BE2C (cell line): ENCODE data around the gene MRTFA.

Source experiments
- DNase-seq: peaks from one replicate; pipeline ENCODE4 v3.0.0-alpha.2; 2020
- H3K27me3 ChIP-seq: fragments of 250-450 bp; sonication (Bioruptor Pico); 2 replicates; pipeline ENCODE4 v1.5.1; 2020; ENCODE audit warnings: mild to moderate bottlenecking
- H3K36me3 ChIP-seq: fragments of 250-450 bp; sonication (Bioruptor Pico); 2 replicates; pipeline ENCODE4 v1.5.1; 2020; ENCODE audit warnings: mild to moderate bottlenecking
- H3K4me1 ChIP-seq: fragments of 250-450 bp; sonication (Bioruptor Pico); 2 replicates; pipeline ENCODE4 v1.5.1; 2020
- H3K4me3 ChIP-seq: 2 replicates; pipeline ENCODE4 v1.5.1; 2011; ENCODE audit warnings: low read depth, low read length
- H3K9me3 ChIP-seq: fragments of 250-450 bp; sonication (Bioruptor Pico); 2 replicates; pipeline ENCODE4 v1.5.1; 2020
- TF ChIP-seq, protein P1 (sequence below): IDR thresholded peaks from 2 replicates; pipeline ENCODE4 v1.5.1; 2012; ENCODE audit warnings: mild to moderate bottlenecking, low read depth, low read length

The MRTFA gene

DNA sequence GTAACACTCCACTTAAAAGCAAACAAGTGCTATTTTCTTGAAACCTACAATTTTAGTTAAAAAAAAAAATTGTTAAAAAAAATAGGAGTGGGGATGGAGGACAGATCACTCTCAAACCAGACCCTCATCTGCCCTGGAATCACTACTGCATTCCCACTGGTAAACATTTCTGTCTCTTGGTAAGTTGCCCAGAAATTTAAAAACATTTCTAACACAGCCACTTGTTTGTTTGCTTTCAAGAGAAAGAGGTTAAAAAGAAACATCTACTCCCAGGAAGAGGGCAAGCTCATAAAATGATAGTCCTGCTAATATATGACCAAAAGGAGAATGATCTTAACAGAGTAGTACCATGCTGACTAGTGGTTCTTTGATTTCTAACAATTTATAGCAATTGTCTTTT is 182.8 kb downstream of the MRTFA start:
- no peak for DNase-seq
- Histone ChIP-seq H3K4me3 (no peak overlapping the region), H3K36me3 (no peaks in the 10 kb centered on the region), H3K9me3 (no peaks in the 10 kb centered on the region), H3K27me3 (no peaks in the 10 kb centered on the region), H3K4me1 (peaks cover 5% of the 10 kb centered on the region; the same call in 1 of the 2 replicates)
- TF ChIP-seq, protein P1, sequence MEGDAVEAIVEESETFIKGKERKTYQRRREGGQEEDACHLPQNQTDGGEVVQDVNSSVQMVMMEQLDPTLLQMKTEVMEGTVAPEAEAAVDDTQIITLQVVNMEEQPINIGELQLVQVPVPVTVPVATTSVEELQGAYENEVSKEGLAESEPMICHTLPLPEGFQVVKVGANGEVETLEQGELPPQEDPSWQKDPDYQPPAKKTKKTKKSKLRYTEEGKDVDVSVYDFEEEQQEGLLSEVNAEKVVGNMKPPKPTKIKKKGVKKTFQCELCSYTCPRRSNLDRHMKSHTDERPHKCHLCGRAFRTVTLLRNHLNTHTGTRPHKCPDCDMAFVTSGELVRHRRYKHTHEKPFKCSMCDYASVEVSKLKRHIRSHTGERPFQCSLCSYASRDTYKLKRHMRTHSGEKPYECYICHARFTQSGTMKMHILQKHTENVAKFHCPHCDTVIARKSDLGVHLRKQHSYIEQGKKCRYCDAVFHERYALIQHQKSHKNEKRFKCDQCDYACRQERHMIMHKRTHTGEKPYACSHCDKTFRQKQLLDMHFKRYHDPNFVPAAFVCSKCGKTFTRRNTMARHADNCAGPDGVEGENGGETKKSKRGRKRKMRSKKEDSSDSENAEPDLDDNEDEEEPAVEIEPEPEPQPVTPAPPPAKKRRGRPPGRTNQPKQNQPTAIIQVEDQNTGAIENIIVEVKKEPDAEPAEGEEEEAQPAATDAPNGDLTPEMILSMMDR, result no peak

DNA sequence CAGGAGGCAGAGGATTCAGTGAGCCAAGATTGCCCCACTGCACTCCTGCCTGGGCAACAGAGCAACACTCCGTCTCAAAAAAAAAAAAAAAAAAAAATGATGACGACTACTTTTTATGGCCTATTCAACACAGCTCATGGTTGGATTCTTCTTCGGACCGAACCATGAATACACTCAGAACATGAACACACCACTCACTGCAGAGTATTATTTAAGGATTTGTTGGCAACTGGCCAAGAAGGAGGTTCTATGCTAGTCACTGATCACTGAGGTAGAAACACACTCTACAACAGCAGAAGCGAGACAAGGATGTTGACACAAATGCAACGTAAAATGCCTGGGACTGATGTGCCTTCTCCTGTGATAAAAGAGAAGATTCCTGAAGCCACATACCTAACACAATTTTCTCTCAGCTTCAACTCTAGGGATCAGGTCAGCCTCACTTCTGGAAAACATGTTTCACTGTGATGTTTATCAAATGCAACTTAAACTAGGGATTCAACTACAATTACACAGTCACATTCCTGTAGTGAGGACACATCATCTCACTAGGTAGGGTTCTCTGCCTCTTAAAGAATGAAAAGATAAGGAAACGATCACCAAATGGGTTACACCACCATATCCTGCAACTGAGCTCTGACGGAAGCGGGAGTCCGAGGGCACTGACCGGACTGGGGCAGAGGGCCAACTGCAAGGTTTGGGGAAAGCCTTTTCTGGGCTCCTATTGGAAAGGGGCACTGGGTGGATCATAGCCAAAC is 183.6 kb downstream of the MRTFA start:
- Histone ChIP-seq H3K9me3 (no peaks in the 10 kb centered on the region), H3K36me3 (no peaks in the 10 kb centered on the region), H3K4me3 (no peak overlapping the region), H3K27me3 (no peaks in the 10 kb centered on the region), H3K4me1 (peaks cover 5% of the 10 kb centered on the region; the same call in 1 of the 2 replicates)
- TF ChIP-seq, protein P1, result no peak
- DNase-seq, result no peak

DNA sequence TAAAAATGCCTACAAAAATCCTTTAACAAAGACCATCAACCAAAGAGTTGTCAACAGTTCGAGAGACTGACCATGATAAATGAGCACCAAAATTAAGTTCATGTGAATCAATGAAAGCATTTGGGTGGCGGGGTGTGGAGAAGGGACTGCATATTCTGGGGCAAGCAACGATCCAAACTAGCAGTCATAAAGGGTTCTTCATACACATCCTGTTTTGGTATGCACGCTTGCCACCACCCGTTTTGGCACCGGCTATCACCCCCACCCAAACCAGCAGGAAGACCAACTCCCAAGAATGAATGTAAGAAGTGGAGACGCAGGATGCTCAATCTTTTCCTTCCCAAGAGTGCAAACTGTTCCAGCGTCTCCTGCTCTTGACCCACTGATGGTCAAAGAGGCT is 185.3 kb downstream of the MRTFA start:
- Histone ChIP-seq H3K36me3 (no peaks in the 10 kb centered on the region), H3K9me3 (no peaks in the 10 kb centered on the region), H3K27me3 (no peaks in the 10 kb centered on the region), H3K4me3 (no peak overlapping the region), H3K4me1 (peaks cover 5% of the 10 kb centered on the region; the same call in 1 of the 2 replicates)
- TF ChIP-seq, protein P1, result no peak
- DNase-seq, result no peak

DNA sequence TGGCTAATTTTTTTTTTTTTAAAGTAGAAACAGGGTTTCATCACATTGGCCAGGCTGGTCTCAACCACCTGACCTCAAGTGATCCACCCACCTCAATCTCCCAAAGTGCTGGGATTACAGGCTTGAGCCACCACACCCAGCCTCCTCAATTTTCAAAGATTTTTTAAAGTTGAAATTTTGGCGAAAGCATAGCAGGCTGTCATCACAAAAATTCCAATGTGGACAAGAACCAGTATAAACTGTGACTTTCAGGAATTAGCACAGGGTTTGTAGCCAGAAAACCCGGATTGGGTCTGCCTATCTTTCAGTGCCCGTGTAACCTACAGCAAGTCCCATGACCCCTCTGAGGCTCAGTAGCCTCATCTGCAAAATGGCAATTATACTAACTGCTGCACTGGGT is 185.9 kb downstream of the MRTFA start:
- Histone ChIP-seq H3K4me3 (no peak overlapping the region), H3K36me3 (no peaks in the 10 kb centered on the region), H3K27me3 (no peaks in the 10 kb centered on the region), H3K4me1 (peaks cover 5% of the 10 kb centered on the region; the same call in 1 of the 2 replicates), H3K9me3 (no peaks in the 10 kb centered on the region)
- no peak for DNase-seq
- TF ChIP-seq, protein P1, result no peak

DNA sequence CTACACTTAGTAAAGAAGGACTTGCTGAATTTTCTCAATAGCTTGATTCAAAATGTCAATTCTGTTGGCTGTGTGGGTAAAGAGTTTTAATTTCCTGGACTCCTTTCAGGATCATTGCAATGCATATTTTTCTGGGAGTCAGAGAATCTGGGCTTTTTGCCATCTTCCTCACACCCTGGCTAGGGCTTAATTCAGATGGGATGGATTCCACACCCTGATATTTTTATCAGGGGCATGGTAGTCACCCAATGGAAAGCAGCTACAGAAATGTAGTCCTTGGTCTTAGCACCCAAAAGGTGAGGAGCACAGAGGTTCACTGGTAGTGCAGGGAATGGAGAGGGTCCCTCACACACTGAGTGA is 186.9 kb downstream of the MRTFA start:
- H3K27me3 ChIP-seq, result no peaks in the 10 kb centered on the region
- no peak overlapping the region for H3K4me3 ChIP-seq
- H3K9me3 ChIP-seq, result no peaks in the 10 kb centered on the region
- H3K4me1 ChIP-seq, result peaks cover 5% of the 10 kb centered on the region; the same call in 1 of the 2 replicates
- H3K36me3 ChIP-seq, result no peaks in the 10 kb centered on the region
- DNase-seq, result no peak
- TF ChIP-seq, protein P1, result no peak

DNA sequence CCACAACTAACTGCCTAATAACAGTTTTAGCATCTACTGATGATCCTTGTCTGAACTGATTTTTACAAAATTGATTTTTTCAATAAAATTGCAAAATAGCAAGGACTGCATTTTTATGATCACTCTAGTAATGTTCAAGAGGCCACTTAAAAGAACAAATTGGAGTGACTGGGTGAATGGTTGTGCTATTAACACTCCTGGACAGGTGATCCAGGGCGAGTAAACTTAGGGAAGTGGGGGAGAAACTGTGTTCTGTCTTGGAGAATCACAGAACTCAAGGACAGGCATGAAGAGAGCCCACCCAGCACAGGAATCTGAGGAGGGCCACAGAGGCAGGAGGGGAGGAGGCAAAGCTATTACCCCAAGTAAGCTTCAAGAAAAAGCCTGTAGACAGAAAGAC is 190.3 kb downstream of the MRTFA start:
- Histone ChIP-seq H3K27me3 (no peaks in the 10 kb centered on the region), H3K36me3 (no peaks in the 10 kb centered on the region), H3K4me3 (no peak overlapping the region), H3K4me1 (no peaks in the 10 kb centered on the region), H3K9me3 (no peaks in the 10 kb centered on the region)
- TF ChIP-seq, protein P1, result no peak
- no peak for DNase-seq
